Measurements from ENCODE around the gene METTL23.

- TF ChIP-seq CTCF (IDR thresholded peaks at IDR 0.05; ENCODE audit: insufficient read depth, low read length, poor library complexity, severe bottlenecking) (no peak), EZH2phosphoT487 (conservative IDR thresholded peaks at IDR 0.05; ENCODE audit: low read length) (no peak)
Observed at GRCh38 chr17:76714336-76714735, 12.3 kb upstream of the METTL23 start.
